HepG2 (cell line): ENCODE results near the gene UBAC2.

ENCODE experiments used
- ARID2 ChIP-seq: sonication (generic); formaldehyde crosslinking; IDR thresholded peaks from 2 replicates; pipeline ENCODE4 v1.8.1; 2022; ENCODE audit warnings: mild to moderate bottlenecking, missing genetic modification reagents, borderline replicate concordance
- ASH2L ChIP-seq: fragments of 300-600, 200-600 bp; sonication (generic); IDR thresholded peaks from 2 replicates; pipeline ENCODE4 v1.7.0; 2017; ENCODE audit warnings: low read depth, mild to moderate bottlenecking, moderate library complexity, mixed read lengths, low read length; ENCODE audit not compliant: insufficient read length
- FOSL1 ChIP-seq: sonication (generic); formaldehyde crosslinking; IDR thresholded peaks from 2 replicates; pipeline ENCODE4 v1.9.0; 2021; ENCODE audit warnings: missing genetic modification reagents, borderline replicate concordance
- GATAD1 ChIP-seq: IDR thresholded peaks from 2 replicates; pipeline ENCODE4 v1.6.1; 2016; ENCODE audit warnings: missing genetic modification reagents, missing compliant biosample characterization
- MAZ ChIP-seq, 2 experiments: sonication (generic) in 1 of 2; formaldehyde crosslinking in 1 of 2; IDR thresholded peaks; 2 replicates each; pipeline versions ENCODE4 v1.5.0 to v1.6.1; 2012 to 2020; ENCODE audit warnings: low read depth in 2 of 2, mild to moderate bottlenecking in 2 of 2, borderline replicate concordance in 1 of 2, improper control_type of control experiment in 1 of 2, low read length in 1 of 2, missing genetic modification reagents in 1 of 2, moderate library complexity in 1 of 2
- POLR2A ChIP-seq, 2 experiments: IDR thresholded peaks; 2 replicates each; pipeline ENCODE4 v1.6.1; 2011; ENCODE audit warnings: low read depth in 2 of 2, low read length in 2 of 2, mild to moderate bottlenecking in 1 of 2, moderate library complexity in 1 of 2; ENCODE audit not compliant: insufficient read depth in 1 of 2
- RFX5 ChIP-seq: IDR thresholded peaks from 2 replicates; pipeline ENCODE4 v1.6.1; 2011; ENCODE audit warnings: low read depth, low read length, improper control_type of control experiment
- ZNF501 ChIP-seq: sonication (generic); formaldehyde crosslinking; IDR thresholded peaks from 2 replicates; pipeline ENCODE4 v1.5.1; 2020; ENCODE audit warnings: mild to moderate bottlenecking, moderate library complexity, missing genetic modification reagents
- ZNF549 ChIP-seq: sonication (generic); formaldehyde crosslinking; IDR thresholded peaks from 2 replicates; pipeline ENCODE4 v1.5.0; 2020; ENCODE audit warnings: missing genetic modification reagents
- TF ChIP-seq, protein P1 (sequence below): sonication (generic); formaldehyde crosslinking; IDR thresholded peaks from 2 replicates; pipeline ENCODE4 v1.5.0; 2020; ENCODE audit warnings: mild to moderate bottlenecking, missing genetic modification reagents, moderate library complexity

DNA sequence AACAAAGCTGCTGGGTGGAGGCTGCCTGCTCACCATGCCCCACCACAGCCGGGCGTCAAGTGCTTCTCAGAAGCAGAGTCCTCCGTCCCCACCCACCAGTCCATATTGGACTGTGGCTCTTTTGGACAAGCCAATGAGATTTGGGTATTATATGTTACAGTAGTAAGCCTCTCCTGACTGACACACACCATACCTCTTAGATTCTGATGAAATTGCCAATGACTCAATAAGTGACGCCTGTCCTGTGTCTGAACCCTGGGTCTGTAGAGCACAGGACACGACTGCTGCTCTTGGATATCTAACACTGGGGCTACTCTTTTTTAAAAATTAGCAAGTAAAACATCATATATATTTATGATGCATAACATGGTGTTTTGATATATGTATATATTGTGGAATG lies 44.8 kb upstream of the UBAC2 start:
- no peak for TF ChIP-seq ARID2
- TF ChIP-seq, protein P1, sequence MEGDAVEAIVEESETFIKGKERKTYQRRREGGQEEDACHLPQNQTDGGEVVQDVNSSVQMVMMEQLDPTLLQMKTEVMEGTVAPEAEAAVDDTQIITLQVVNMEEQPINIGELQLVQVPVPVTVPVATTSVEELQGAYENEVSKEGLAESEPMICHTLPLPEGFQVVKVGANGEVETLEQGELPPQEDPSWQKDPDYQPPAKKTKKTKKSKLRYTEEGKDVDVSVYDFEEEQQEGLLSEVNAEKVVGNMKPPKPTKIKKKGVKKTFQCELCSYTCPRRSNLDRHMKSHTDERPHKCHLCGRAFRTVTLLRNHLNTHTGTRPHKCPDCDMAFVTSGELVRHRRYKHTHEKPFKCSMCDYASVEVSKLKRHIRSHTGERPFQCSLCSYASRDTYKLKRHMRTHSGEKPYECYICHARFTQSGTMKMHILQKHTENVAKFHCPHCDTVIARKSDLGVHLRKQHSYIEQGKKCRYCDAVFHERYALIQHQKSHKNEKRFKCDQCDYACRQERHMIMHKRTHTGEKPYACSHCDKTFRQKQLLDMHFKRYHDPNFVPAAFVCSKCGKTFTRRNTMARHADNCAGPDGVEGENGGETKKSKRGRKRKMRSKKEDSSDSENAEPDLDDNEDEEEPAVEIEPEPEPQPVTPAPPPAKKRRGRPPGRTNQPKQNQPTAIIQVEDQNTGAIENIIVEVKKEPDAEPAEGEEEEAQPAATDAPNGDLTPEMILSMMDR = no peak
- no peak for TF ChIP-seq ZNF549 (CRISPR knock-in tag)
- no peak for TF ChIP-seq FOSL1 (CRISPR knock-in tag)
- TF ChIP-seq ZNF501 (CRISPR knock-in tag) = no peak
- TF ChIP-seq POLR2A (IDR thresholded peaks at IDR 0.05; ENCODE audit: insufficient read depth in 1 of 2, low read depth in 2 of 2, low read length in 2 of 2) = no peak
- no peak for TF ChIP-seq GATAD1 (CRISPR knock-in tag)
- TF ChIP-seq RFX5 = no peak
- TF ChIP-seq MAZ (IDR thresholded peaks at IDR 0.05; ENCODE audit: borderline replicate concordance, low read depth, low read length) = no peak
- TF ChIP-seq MAZ (CRISPR knock-in tag; IDR thresholded peaks at IDR 0.05; ENCODE audit: low read depth) = no peak
- TF ChIP-seq ASH2L = no peak
